A549 (cell line): ENCODE data around the gene MSX2. TPM values are rescaled to one million over a fixed set of nuclear protein-coding genes. Genes with fewer than 3 reads are reported as not detected.

ENCODE experiments used
- ATAC-seq, 2 experiments: fragments of 200-7000 bp in 1 of 2; fragments of >200 bp in 1 of 2; cut with Nextera tagmentation in 1 of 2; cut with Tn5 transposase in 1 of 2; 3 replicates each; pipeline versions ENCODE4 v1.8.0 to v1.9.1; 2018 to 2020; ENCODE audit warnings: mild to moderate bottlenecking in 1 of 2, moderate library complexity in 1 of 2
- CTCF ChIA-PET: fragments of 300-600 bp; sonication (Branson Sonifier 250); formaldehyde crosslinking; extraction: SDS; loops from one replicate; lab custom pipeline; 2021; ENCODE audit warnings: antibody characterized with exemption, inconsistent platforms; lab: Yijun Ruan, JAX
- POLR2A ChIA-PET: fragments of 350-600 bp; formaldehyde crosslinking; extraction: SDS; loops from one replicate; lab custom pipeline; 2021; ENCODE audit warnings: antibody characterized with exemption, inconsistent platforms; lab: Yijun Ruan, JAX
- DNase-seq, 2 experiments: peaks; one replicate each; pipeline versions ENCODE4 v3.0.0 to v3.0.0-alpha.2; 2011 to 2016; ENCODE audit warnings: low read depth in 1 of 2, low spot score in 1 of 2
- FAIRE-seq: peaks from 2 replicates; lab custom pipeline; 2011; peaks lifted over from hg19 to GRCh38; lab: Jason Lieb, UNC
- H3K27ac ChIP-seq, 2 experiments: fragments of >200 bp; sonication (Bioruptor Twin); formaldehyde crosslinking; 3 replicates each; pipeline ENCODE4 v1.5.1; 2016 to 2017
- H3K4me1 ChIP-seq: fragments of >200 bp; sonication (Bioruptor Twin); formaldehyde crosslinking; 3 replicates; pipeline ENCODE4 v1.6.1; 2016
- H3K4me2 ChIP-seq: fragments of >200 bp; sonication (Bioruptor Twin); formaldehyde crosslinking; 3 replicates; pipeline ENCODE4 v1.6.1; 2016
- H3K4me3 ChIP-seq: fragments of >200 bp; sonication (Bioruptor Twin); formaldehyde crosslinking; 3 replicates; pipeline ENCODE4 v1.5.1; 2016
- H3K9me3 ChIP-seq: fragments of >200 bp; sonication (Bioruptor Twin); formaldehyde crosslinking; 3 replicates; pipeline ENCODE4 v1.6.1; 2016
- CHD4 ChIP-seq: fragments of 200-600 bp; sonication (generic); IDR thresholded peaks from 2 replicates; pipeline ENCODE4 v1.6.1; 2016; ENCODE audit warnings: antibody characterized with exemption, mild to moderate bottlenecking, borderline replicate concordance
- EHMT2 ChIP-seq: fragments of 200-600 bp; sonication (generic); IDR thresholded peaks from 2 replicates; pipeline ENCODE4 v1.6.1; 2016; ENCODE audit warnings: antibody characterized with exemption, low read depth, mild to moderate bottlenecking, moderate library complexity
- EP300 ChIP-seq, 2 experiments: fragments of >200 bp; sonication (Bioruptor Twin); formaldehyde crosslinking; IDR thresholded peaks; 2 replicates in 1 of 2; 3 replicates in 1 of 2; pipeline ENCODE4 v1.6.1; 2016 to 2017
- FOXS1 ChIP-seq: fragments of 250-450 bp; sonication (Bioruptor Pico); IDR thresholded peaks from 2 replicates; pipeline ENCODE4 v1.5.0; 2020; ENCODE audit warnings: mild to moderate bottlenecking, moderate library complexity
- GATA3 ChIP-seq: IDR thresholded peaks from 2 replicates; pipeline ENCODE4 v1.6.1; 2012; ENCODE audit warnings: borderline replicate concordance
- HDAC2 ChIP-seq: fragments of 200-600 bp; sonication (generic); IDR thresholded peaks from 2 replicates; pipeline ENCODE4 v1.6.1; 2016
- HEYL ChIP-seq: fragments of 250-450 bp; sonication (Bioruptor Pico); IDR thresholded peaks from 2 replicates; pipeline ENCODE4 v1.8.0; 2021; ENCODE audit warnings: mild to moderate bottlenecking, moderate library complexity
- HOXA7 ChIP-seq: fragments of 250-450 bp; sonication (Bioruptor Pico); IDR thresholded peaks from 2 replicates; pipeline ENCODE4 v1.5.0; 2020; ENCODE audit warnings: mild to moderate bottlenecking, moderate library complexity
- KDM1A ChIP-seq: fragments of 200-600 bp; sonication (generic); IDR thresholded peaks from 2 replicates; pipeline ENCODE4 v1.6.1; 2016; ENCODE audit warnings: low read depth, mild to moderate bottlenecking
- KDM5A ChIP-seq: fragments of 200-600 bp; sonication (generic); IDR thresholded peaks from 2 replicates; pipeline ENCODE4 v1.6.1; 2016; ENCODE audit warnings: antibody characterized with exemption, mild to moderate bottlenecking
- MAFK ChIP-seq: fragments of 450-650 bp; IDR thresholded peaks from 2 replicates; pipeline ENCODE4 v1.6.1; 2014; ENCODE audit not compliant: partially characterized antibody
- MAX ChIP-seq: IDR thresholded peaks from 2 replicates; pipeline ENCODE4 v1.6.1; 2012
- MYC ChIP-seq: IDR thresholded peaks from 2 replicates; pipeline ENCODE4 v1.6.1; 2012; ENCODE audit warnings: mild to moderate bottlenecking, inconsistent platforms, low read length, improper control_type of control experiment, borderline replicate concordance
- NFE2L2 ChIP-seq: fragments of 150-350 bp; conservative IDR thresholded peaks from 2 replicates; pipeline ENCODE4 v1.6.1; 2014; ENCODE audit warnings: low read length
- NPAS2 ChIP-seq: fragments of 250-450 bp; sonication (Bioruptor Pico); IDR thresholded peaks from 2 replicates; pipeline ENCODE4 v1.8.0; 2022; ENCODE audit warnings: mild to moderate bottlenecking, moderate library complexity, borderline replicate concordance
- PHF8 ChIP-seq: fragments of 200-600 bp; sonication (generic); IDR thresholded peaks from 2 replicates; pipeline ENCODE4 v1.6.1; 2016; ENCODE audit warnings: low read depth, mild to moderate bottlenecking, antibody characterized with exemption, moderate library complexity, borderline replicate concordance
- POLR2A ChIP-seq: IDR thresholded peaks from 2 replicates; pipeline ENCODE4 v1.6.1; 2012; ENCODE audit warnings: mild to moderate bottlenecking, low read length
- POLR2AphosphoS2 ChIP-seq: conservative IDR thresholded peaks from 2 replicates; pipeline ENCODE4 v1.6.1; 2012; ENCODE audit warnings: low read length, improper control_type of control experiment, inconsistent platforms
- RAD21 ChIP-seq, 2 experiments: fragments of >200 bp in 1 of 2; sonication (Bioruptor Twin) in 1 of 2; formaldehyde crosslinking in 1 of 2; IDR thresholded peaks in 1 of 2; conservative IDR thresholded peaks in 1 of 2; 2 replicates in 1 of 2; 3 replicates in 1 of 2; pipeline ENCODE4 v1.6.1; 2012 to 2018; ENCODE audit warnings: inconsistent platforms in 1 of 2
- RARB ChIP-seq: fragments of 250-450 bp; sonication (Bioruptor Pico); IDR thresholded peaks from 2 replicates; pipeline ENCODE4 v1.8.0; 2021; ENCODE audit warnings: mild to moderate bottlenecking, moderate library complexity
- RCOR1 ChIP-seq: fragments of 150-350 bp; IDR thresholded peaks from 2 replicates; pipeline ENCODE4 v1.6.1; 2014; ENCODE audit warnings: antibody characterized with exemption, low read length, low read depth
- REST ChIP-seq: fragments of 200-600 bp; sonication (generic); IDR thresholded peaks from 2 replicates; pipeline ENCODE4 v1.6.1; 2016; ENCODE audit warnings: antibody characterized with exemption, mild to moderate bottlenecking, moderate library complexity
- SMC3 ChIP-seq: fragments of >200 bp; sonication (Bioruptor Twin); formaldehyde crosslinking; IDR thresholded peaks from 3 replicates; pipeline ENCODE4 v1.6.1; 2018; ENCODE audit warnings: inconsistent platforms
- TFCP2L1 ChIP-seq: fragments of 250-450 bp; sonication (Bioruptor Pico); IDR thresholded peaks from 2 replicates; pipeline ENCODE4 v1.5.0; 2021; ENCODE audit warnings: mild to moderate bottlenecking
- TP53 ChIP-seq: fragments of 250-450 bp; sonication (Bioruptor Pico); IDR thresholded peaks from 2 replicates; pipeline ENCODE4 v1.5.0; 2021; ENCODE audit warnings: mild to moderate bottlenecking, moderate library complexity
- ZC3H11A ChIP-seq: fragments of 450-650 bp; IDR thresholded peaks from 2 replicates; pipeline ENCODE4 v1.6.1; 2014; ENCODE audit warnings: antibody characterized with exemption, mild to moderate bottlenecking
- ZNF302 ChIP-seq: fragments of 250-450 bp; sonication (Bioruptor Pico); IDR thresholded peaks from 2 replicates; pipeline ENCODE4 v1.9.0; 2021; ENCODE audit warnings: inconsistent platforms, mild to moderate bottlenecking, moderate library complexity
- ZSCAN20 ChIP-seq: fragments of 250-450 bp; sonication (Bioruptor Pico); IDR thresholded peaks from 2 replicates; pipeline ENCODE4 v1.8.0; 2022; ENCODE audit warnings: mild to moderate bottlenecking, moderate library complexity
- WGBS: methylation state at CpG from one replicate; pipeline ENCODE4 v1.1.6; 2017; ENCODE audit errors: missing lambda C conversion rate; 5-methylcytosine and 5-hydroxymethylcytosine counted together
- polyA plus RNA-seq, 4 experiments: library from polyadenylated mRNA; depleted of rRNA in 3 of 4; stranded (reverse); fragments of >200 nt; fragmentation: RNase III in 1 of 4; extraction: RNeasy Plus Mini Kit Qiagen cat#74134 plus additional on column Dnase treatment in 1 of 4; gene quantifications; 2 replicates in 3 of 4; 3 replicates in 1 of 4; pipeline ENCODE4 v1.2.3, GENCODE V29; 2011 to 2017
- TF ChIP-seq, protein P1 (sequence below): IDR thresholded peaks from 2 replicates; pipeline ENCODE4 v1.6.1; 2012; ENCODE audit warnings: low read depth, borderline replicate concordance

The MSX2 gene
- polyA plus RNA-seq, 2 of the 4 experiments (the other 2 are of a cell fraction): 2.4 to 2.6 TPM

DNA sequence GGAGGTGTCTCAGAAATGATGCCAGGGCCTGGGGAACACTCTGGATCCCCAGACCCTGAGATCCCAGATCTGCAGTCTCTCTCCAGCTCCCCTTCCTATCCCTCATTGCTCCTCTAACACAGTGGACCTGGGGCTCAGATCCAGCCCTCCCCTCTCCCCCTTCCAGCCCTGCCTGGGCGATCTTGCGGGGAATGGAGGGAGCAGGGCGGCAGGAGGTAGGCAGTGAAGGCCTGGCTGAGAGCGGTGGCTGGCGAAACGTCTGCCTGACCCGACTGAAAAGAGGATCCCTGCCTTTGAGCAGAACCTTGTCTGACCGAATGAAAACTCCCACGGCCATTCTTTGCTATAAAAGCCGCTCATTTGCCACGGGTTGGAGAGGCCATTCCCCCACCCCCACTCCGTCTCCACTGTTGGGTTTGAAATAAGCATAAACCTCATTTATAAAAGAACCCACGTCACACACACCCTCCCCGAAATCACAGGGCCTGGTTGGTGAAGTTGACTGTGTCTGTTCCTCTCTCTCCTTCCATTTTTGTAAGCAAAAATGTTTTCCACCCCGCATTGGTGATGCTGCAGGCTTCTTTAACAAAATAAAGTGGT is 8.8 kb downstream of the MSX2 start:
- Histone ChIP-seq H3K4me3 (no peak overlapping the region), H3K4me1 (no peaks in the 10 kb centered on the region), H3K27ac (no peak overlapping the region), H3K4me2 (no peak overlapping the region), H3K9me3 (no peaks in the 10 kb centered on the region)
- TF ChIP-seq TFCP2L1: no peak
- TF ChIP-seq POLR2A: no peak
- no peak for TF ChIP-seq RAD21 (conservative IDR thresholded peaks at IDR 0.05 in 1 of 2, IDR thresholded peaks at IDR 0.05 in 1 of 2)
- no peak for TF ChIP-seq CHD4
- no peak for TF ChIP-seq ZSCAN20 (CRISPR knock-in tag)
- TF ChIP-seq HEYL (CRISPR knock-in tag): no peak
- no peak for TF ChIP-seq ZC3H11A
- no peak for TF ChIP-seq MAX
- no peak for TF ChIP-seq REST
- TF ChIP-seq FOXS1: no peak
- TF ChIP-seq NFE2L2: no peak
- no peak for TF ChIP-seq NPAS2
- TF ChIP-seq EP300 (IDR thresholded peaks at IDR 0.05): no peak
- TF ChIP-seq, protein P1, sequence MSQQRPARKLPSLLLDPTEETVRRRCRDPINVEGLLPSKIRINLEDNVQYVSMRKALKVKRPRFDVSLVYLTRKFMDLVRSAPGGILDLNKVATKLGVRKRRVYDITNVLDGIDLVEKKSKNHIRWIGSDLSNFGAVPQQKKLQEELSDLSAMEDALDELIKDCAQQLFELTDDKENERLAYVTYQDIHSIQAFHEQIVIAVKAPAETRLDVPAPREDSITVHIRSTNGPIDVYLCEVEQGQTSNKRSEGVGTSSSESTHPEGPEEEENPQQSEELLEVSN: no peak
- TF ChIP-seq MAFK: no peak
- FAIRE-seq (no peak), DNase-seq (no peak), ATAC-seq (no peak)
- POLR2A ChIA-PET: no interaction called here
- 78% methylated on average over 15 of the region's 15 CpGs for WGBS
- CTCF ChIA-PET: interaction anchor here (0.8 to 4.1 kb wide), 3 partner anchors 162 to 313 kb away, joined by 3 to 100 read pairs (median 38); no protein-coding TSS in a partner anchor

DNA sequence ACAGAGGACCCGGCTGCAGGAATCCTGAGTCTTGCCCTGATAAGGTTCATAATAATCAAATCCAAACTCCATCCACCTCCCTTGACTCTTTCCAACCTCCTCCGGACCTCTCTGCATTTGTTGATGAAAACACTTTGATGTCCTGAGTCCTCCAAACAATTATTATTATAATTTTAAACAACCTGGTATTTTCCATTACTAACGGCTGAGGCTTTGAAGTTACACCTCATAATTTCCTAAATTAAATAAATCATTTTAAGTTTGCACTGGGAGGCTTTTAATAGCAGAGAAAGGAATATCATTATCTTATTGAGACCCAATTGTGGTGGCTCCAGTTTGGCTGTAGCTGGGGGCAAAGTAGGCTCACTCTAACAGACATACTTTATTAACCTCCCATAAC is 9.5 kb downstream of the MSX2 start:
- Histone ChIP-seq H3K9me3 (no peaks in the 10 kb centered on the region), H3K4me1 (no peaks in the 10 kb centered on the region), H3K4me2 (no peak overlapping the region), H3K4me3 (no peak overlapping the region), H3K27ac (no peak overlapping the region)
- ChIA-PET POLR2A (no interaction called here), CTCF (interaction anchor here (4.1 kb wide), 1 partner anchor 314 kb away, joined by 100 read pairs; no protein-coding TSS in a partner anchor)
- no peak for DNase-seq
- no peak for FAIRE-seq
- 48% methylated on average over 3 of the region's 3 CpGs for WGBS
- no peak for TF ChIP-seq PHF8
- TF ChIP-seq KDM1A: no peak
- no peak for TF ChIP-seq POLR2A
- no peak for TF ChIP-seq HDAC2
- no peak for TF ChIP-seq TP53 (CRISPR knock-in tag)
- TF ChIP-seq ZNF302 (CRISPR knock-in tag): no peak
- TF ChIP-seq GATA3: no peak
- no peak for TF ChIP-seq MYC
- no peak for TF ChIP-seq RARB
- TF ChIP-seq POLR2AphosphoS2: no peak
- no peak for TF ChIP-seq SMC3
- TF ChIP-seq EHMT2: no peak
- TF ChIP-seq RCOR1: no peak
- TF ChIP-seq HOXA7 (CRISPR knock-in tag): no peak
- no peak for TF ChIP-seq KDM5A
- no peak for ATAC-seq
